Spleen (tissue), 11 donors: Measurements from ENCODE around the gene TBC1D16. TPM values are rescaled to one million over a fixed set of nuclear protein-coding genes. Genes with fewer than 3 reads are reported as not detected.

Experiments
- DNase-seq: peaks from one replicate; pipeline ENCODE4 v3.0.0-alpha.2; 2020
- H3K27ac ChIP-seq, 8 donors: fragments of 200-600 bp; sonication (generic) in 7 of 8; 1 replicate in 4 of 8; 2 replicates in 4 of 8; pipeline versions ENCODE4 v1.5.0 to v1.8.0; 2016 to 2021; ENCODE audit warnings: inconsistent platforms in 4 of 8, mild to moderate bottlenecking in 4 of 8, moderate library complexity in 1 of 8
- H3K27me3 ChIP-seq, 7 donors: fragments of 200-600 bp; sonication (generic) in 6 of 7; replicated peaks in 1 of 7; 1 replicate in 4 of 7; 2 replicates in 3 of 7; pipeline versions ENCODE4 v1.5.0 to v1.8.0; 2016 to 2021; ENCODE audit warnings: inconsistent platforms in 3 of 7, mild to moderate bottlenecking in 1 of 7
- H3K36me3 ChIP-seq, 6 donors: fragments of 200-600 bp; sonication (generic) in 5 of 6; 1 replicate in 4 of 6; 2 replicates in 2 of 6; pipeline versions ENCODE4 v1.5.0 to v1.8.0; 2016 to 2021; ENCODE audit warnings: inconsistent platforms in 2 of 6
- H3K4me1 ChIP-seq, 6 donors: fragments of 200-600 bp; sonication (generic) in 5 of 6; 1 replicate in 3 of 6; 2 replicates in 3 of 6; pipeline versions ENCODE4 v1.5.0 to v1.8.0; 2016 to 2021; ENCODE audit warnings: inconsistent platforms in 3 of 6
- H3K4me3 ChIP-seq, 8 donors: fragments of 200-600 bp; sonication (generic) in 7 of 8; 1 replicate in 4 of 8; 2 replicates in 4 of 8; pipeline versions ENCODE4 v1.5.0 to v1.8.0; 2016 to 2021; ENCODE audit warnings: inconsistent platforms in 4 of 8, mild to moderate bottlenecking in 4 of 8, moderate library complexity in 2 of 8
- H3K9me3 ChIP-seq, 8 donors: fragments of 200-600 bp; sonication (generic) in 7 of 8; 1 replicate in 4 of 8; 2 replicates in 4 of 8; pipeline versions ENCODE4 v1.5.0 to v1.8.0; 2016 to 2021; ENCODE audit warnings: inconsistent platforms in 4 of 8
- CTCF ChIP-seq, 11 experiments: fragments of 200-600 bp in 7 of 11; fragments of 450-650 bp in 4 of 11; sonication (generic) in 4 of 11; IDR thresholded peaks in 8 of 11; conservative IDR thresholded peaks in 3 of 11; 1 replicate in 7 of 11; 2 replicates in 4 of 11; pipeline versions ENCODE4 v1.4.0 to v1.8.0; 2016 to 2021; ENCODE audit warnings: antibody characterized with exemption in 11 of 11, inconsistent platforms in 4 of 11, mild to moderate bottlenecking in 1 of 11
- POLR2A ChIP-seq, 3 donors: fragments of 450-650 bp; IDR thresholded peaks; one replicate each; pipeline ENCODE4 v1.5.1; 2017; ENCODE audit warnings: antibody characterized with exemption in 3 of 3, mild to moderate bottlenecking in 1 of 3
- POLR2AphosphoS5 ChIP-seq, 3 donors: sonication (generic); formaldehyde crosslinking; IDR thresholded peaks; one replicate each; pipeline ENCODE4 v1.5.1; 2017; ENCODE audit warnings: antibody characterized with exemption in 3 of 3
- WGBS, 5 donors: extraction: QIAGEN DNeasy Blood & Tissue Kit in 3 of 5; methylation state at CpG; one replicate each; pipeline versions ENCODE4 v1.1.5 to v1.1.7; 2013 to 2018; 5-methylcytosine and 5-hydroxymethylcytosine counted together
- intact Hi-C: fragments of 100-400 bp; cut with DNase I; formaldehyde crosslinking; loops from one replicate; pipeline ENCODE4 v1.15.0; 2023; ENCODE audit warnings: low total_unique reads
- polyA plus RNA-seq, 3 donors: library from polyadenylated mRNA; stranded (reverse); fragments of 200-250 nt; gene quantifications; one replicate each; pipeline ENCODE4 v1.2.1, GENCODE V29; 2013
- total RNA-seq, 7 donors: library from RNA; depleted of rRNA in 3 of 7; stranded (reverse); fragments of >200 nt in 3 of 7; fragmentation: NEBNext Ultra II Directional in 4 of 7; extraction: Animal tissue kit (Norgen Biotek cat#: 25700) in 4 of 7; gene quantifications; one replicate each; pipeline versions ENCODE4 v1.1.0 to v1.2.1, GENCODE V29; 2016 to 2021
- donor health status: healthy with polysubstance abuse.
- donor health status: DM: no; HTN: no; CAD: no; lungs with moderate emphysema.
- donor health status: DM: no; HTN: no; CAD: no.
- donor health status: Bipolar disorder and iron deficiency.
- donor health status: healthy.
- donor health status: DM: no; HTN: no; CAD: no.
- donor health status: DM: yes; HTN: yes; CAD: no.

TBC1D16 gene
- total and polyA plus RNA-seq, 10 donors = 1.3 to 33.6 (median 15.7) TPM

- no peak for DNase-seq
These were observed 79.8 kb downstream of the TBC1D16 start for GRCh38 chr17:79955691-79956440.

GRCh38 chr17:79955167-79955549 lies 80.5 kb downstream of the TBC1D16 start:
- H3K36me3 ChIP-seq = peaks cover 0 to 4% (median 0%) of the 10 kb centered on the region in 6 donors
- H3K27ac ChIP-seq = no peak overlapping the region
- no peaks in the 10 kb centered on the region for H3K27me3 ChIP-seq
- intact Hi-C loops = no loop called here
- H3K4me1 ChIP-seq = peaks cover 6 to 28% (median 22%) of the 10 kb centered on the region in 6 donors
- H3K4me3 ChIP-seq = no peak overlapping the region
- 82 to 96% (median 92%) methylated on average over 10 of the region's 10 CpGs for WGBS, 5 donors
- no peak for TF ChIP-seq POLR2AphosphoS5 (IDR thresholded peaks at IDR 0.05)
- no peak for TF ChIP-seq POLR2A (IDR thresholded peaks at IDR 0.05)
- TF ChIP-seq CTCF (IDR thresholded peaks at IDR 0.05 in 8 of 11, conservative IDR thresholded peaks at IDR 0.05 in 3 of 11) = no peak
- DNase-seq = no peak
- H3K9me3 ChIP-seq = no peaks in the 10 kb centered on the region

More at GRCh38 chr17:79955691-79956440, 79.8 kb downstream of the TBC1D16 start:
- no peak overlapping the region for H3K27ac ChIP-seq
- H3K27me3 ChIP-seq = no peaks in the 10 kb centered on the region
- no peaks in the 10 kb centered on the region for H3K9me3 ChIP-seq
- no peak overlapping the region for H3K4me3 ChIP-seq
- WGBS, 5 donors = 91 to 97% (median 93%) methylated on average over 13 of the region's 13 CpGs
- intact Hi-C loops = no loop called here
- TF ChIP-seq CTCF (IDR thresholded peaks at IDR 0.05 in 8 of 11, conservative IDR thresholded peaks at IDR 0.05 in 3 of 11) = no peak
- no peak for TF ChIP-seq POLR2AphosphoS5 (IDR thresholded peaks at IDR 0.05)
- TF ChIP-seq POLR2A (IDR thresholded peaks at IDR 0.05) = no peak
- H3K36me3 ChIP-seq = no peaks in the 10 kb centered on the region
- peaks cover 6 to 28% (median 22%) of the 10 kb centered on the region in 6 donors for H3K4me1 ChIP-seq

GRCh38 chr17:79954281-79955166 lies 81.1 kb downstream of the TBC1D16 start:
- no peak for DNase-seq
- intact Hi-C loops = no loop called here
- H3K4me3 ChIP-seq = no peak overlapping the region
- TF ChIP-seq POLR2AphosphoS5 (IDR thresholded peaks at IDR 0.05) (no peak), CTCF (IDR thresholded peaks at IDR 0.05 in 8 of 11, conservative IDR thresholded peaks at IDR 0.05 in 3 of 11) (no peak), POLR2A (IDR thresholded peaks at IDR 0.05) (no peak)
- H3K36me3 ChIP-seq = peaks cover 0 to 11% (median 0%) of the 10 kb centered on the region in 6 donors
- H3K27ac ChIP-seq = no peak overlapping the region
- H3K27me3 ChIP-seq = no peaks in the 10 kb centered on the region
- H3K4me1 ChIP-seq = peaks cover 6 to 28% (median 22%) of the 10 kb centered on the region in 6 donors
- 90 to 94% (median 93%) methylated on average over 13 to 25 of the region's 25 CpGs for WGBS, 5 donors
- H3K9me3 ChIP-seq = no peaks in the 10 kb centered on the region

GRCh38 chr17:79953335-79953734 lies 82.3 kb downstream of the TBC1D16 start:
- Histone ChIP-seq H3K4me1 (peaks cover 6 to 28% (median 22%) of the 10 kb centered on the region in 6 donors), H3K9me3 (no peaks in the 10 kb centered on the region), H3K27me3 (no peaks in the 10 kb centered on the region), H3K36me3 (peaks cover 0 to 23% (median 0%) of the 10 kb centered on the region in 6 donors), H3K4me3 (no peak overlapping the region), H3K27ac (peak overlapping the region in 5 of 8 donors; percentile 5 to 47 (median 34))
- no peak for TF ChIP-seq POLR2A (IDR thresholded peaks at IDR 0.05)
- TF ChIP-seq POLR2AphosphoS5 (IDR thresholded peaks at IDR 0.05) = no peak
- TF ChIP-seq CTCF (IDR thresholded peaks at IDR 0.05 in 8 of 11, conservative IDR thresholded peaks at IDR 0.05 in 3 of 11) = no peak
- intact Hi-C loops = no loop called here
- DNase-seq = no peak
